Stomach smooth muscle (tissue), 2 donors: Measurements from ENCODE around the gene LRRC32.

Experiments
- H3K27ac ChIP-seq: one replicate; pipeline ENCODE4 v1.7.0; 2013; ENCODE audit warnings: mild to moderate bottlenecking, low read length, inconsistent platforms
- H3K27me3 ChIP-seq, 2 donors: one replicate each; pipeline ENCODE4 v1.7.0; 2013; ENCODE audit warnings: low read length in 2 of 2; ENCODE audit not compliant: insufficient read depth in 2 of 2, control insufficient read depth in 1 of 2
- H3K36me3 ChIP-seq, 2 donors: one replicate each; pipeline ENCODE4 v1.7.0; 2013; ENCODE audit warnings: low read length in 2 of 2; ENCODE audit not compliant: control insufficient read depth in 2 of 2, insufficient read depth in 2 of 2
- H3K4me1 ChIP-seq: one replicate; pipeline ENCODE4 v1.7.0; 2013; ENCODE audit warnings: low read length; ENCODE audit not compliant: control insufficient read depth, insufficient read depth
- H3K4me3 ChIP-seq, 2 donors: one replicate each; pipeline ENCODE4 v1.7.0; 2013; ENCODE audit warnings: low read length in 2 of 2
- H3K9ac ChIP-seq, 2 donors: one replicate each; pipeline ENCODE4 v1.7.0; 2013; ENCODE audit warnings: low read length in 2 of 2, mild to moderate bottlenecking in 1 of 2
- H3K9me3 ChIP-seq, 2 donors: one replicate each; pipeline ENCODE4 v1.7.0; 2013; ENCODE audit warnings: low read length in 2 of 2; ENCODE audit not compliant: control insufficient read depth in 2 of 2
- donor health status: healthy.
- donor health status: Pancreatic carcinoma.

The LRRC32 gene

DNA sequence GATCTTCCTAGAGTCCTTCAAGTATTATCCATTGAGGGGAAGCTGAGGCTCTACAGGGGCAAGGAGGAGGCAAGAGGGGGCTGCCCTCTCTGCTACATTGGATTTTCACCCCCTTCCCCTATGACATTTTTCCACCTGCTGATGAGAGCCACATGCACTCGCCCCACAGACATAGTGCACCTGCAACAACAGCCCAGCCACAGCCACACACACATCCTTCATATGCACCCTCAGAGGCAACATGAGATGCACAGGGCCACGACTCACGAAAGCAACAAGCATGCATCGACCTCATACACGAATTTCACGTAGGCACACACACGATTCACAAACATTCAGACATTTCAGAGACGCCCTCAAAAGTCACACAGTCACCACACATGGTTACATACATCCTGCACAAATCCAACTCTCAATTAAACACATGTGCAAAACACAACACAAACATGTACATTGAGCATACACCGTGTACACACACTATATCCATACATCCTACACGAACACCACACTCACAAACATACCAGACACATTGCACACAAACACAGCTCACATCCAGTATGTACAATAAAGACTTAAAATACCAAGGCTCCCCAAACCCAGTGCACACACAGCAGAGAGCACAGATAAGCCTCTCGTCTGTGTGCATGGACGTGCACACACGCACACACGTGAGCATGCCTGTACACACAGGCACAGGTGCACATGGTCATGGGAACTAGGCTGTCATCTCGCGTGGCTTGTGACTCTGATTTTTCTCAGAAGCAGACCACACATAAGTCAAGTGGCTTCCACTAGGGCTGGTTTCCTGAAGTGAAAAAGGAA is 6.3 kb upstream of the LRRC32 start:
- Histone ChIP-seq H3K4me1 (peaks cover 22% of the 10 kb centered on the region), H3K27ac (no peak overlapping the region), H3K9ac (no peak overlapping the region)

DNA sequence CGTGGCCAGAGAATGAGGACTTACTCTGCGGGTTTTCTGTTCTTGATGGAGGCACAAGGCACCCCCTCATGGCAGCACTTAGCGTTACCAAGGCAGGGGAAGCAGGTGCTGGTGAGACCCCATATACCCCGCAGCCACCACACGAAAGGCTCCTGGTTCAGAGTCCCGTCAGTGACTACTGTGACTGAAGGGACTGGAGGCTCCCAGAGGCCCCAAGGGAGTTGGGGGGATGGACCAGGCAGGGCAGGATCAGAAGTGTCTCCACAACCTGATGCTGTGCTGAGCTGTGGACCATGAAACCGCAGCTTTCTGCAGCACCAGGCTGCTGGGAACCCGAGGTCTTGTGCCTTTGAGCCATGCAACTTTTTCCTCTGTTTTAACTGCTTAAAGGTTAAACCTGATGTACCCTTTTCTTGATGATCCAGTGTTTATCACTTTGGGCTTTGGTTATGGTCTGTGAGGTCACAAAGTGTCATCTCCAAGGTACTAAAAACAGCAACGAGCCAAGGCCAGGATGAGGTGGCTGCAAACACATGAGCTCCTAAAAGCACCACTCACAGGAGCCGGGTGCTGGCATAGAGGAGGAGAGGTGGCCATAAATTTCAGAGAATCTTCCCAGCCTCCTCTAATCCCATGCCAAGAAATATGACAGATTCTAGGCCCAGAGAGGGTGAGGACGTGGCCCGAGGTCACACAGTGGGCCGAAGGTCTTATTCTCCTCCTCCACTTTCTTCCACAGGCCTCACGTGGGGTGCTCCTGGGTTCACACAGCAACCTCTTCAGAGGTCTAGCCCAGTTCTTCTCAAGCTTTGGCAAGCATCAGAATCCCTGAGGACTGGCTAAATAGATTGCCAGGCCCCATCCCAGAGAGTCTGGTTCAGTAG is 4.2 kb upstream of the LRRC32 start:
- Histone ChIP-seq H3K4me3 (no peak overlapping the region), H3K4me1 (peaks cover 23% of the 10 kb centered on the region), H3K27me3 (peaks cover 3 to 18% of the 10 kb centered on the region in 2 donors), H3K27ac (no peak overlapping the region), H3K36me3 (no peaks in the 10 kb centered on the region), H3K9me3 (no peaks in the 10 kb centered on the region), H3K9ac (no peak overlapping the region)

More for the DNA sequence above, 6.3 kb upstream of the LRRC32 start:
- no peaks in the 10 kb centered on the region for H3K36me3 ChIP-seq
- no peak overlapping the region for H3K4me3 ChIP-seq
- H3K27me3 ChIP-seq = peaks cover 0 to 5% of the 10 kb centered on the region in 2 donors
- no peaks in the 10 kb centered on the region for H3K9me3 ChIP-seq

DNA sequence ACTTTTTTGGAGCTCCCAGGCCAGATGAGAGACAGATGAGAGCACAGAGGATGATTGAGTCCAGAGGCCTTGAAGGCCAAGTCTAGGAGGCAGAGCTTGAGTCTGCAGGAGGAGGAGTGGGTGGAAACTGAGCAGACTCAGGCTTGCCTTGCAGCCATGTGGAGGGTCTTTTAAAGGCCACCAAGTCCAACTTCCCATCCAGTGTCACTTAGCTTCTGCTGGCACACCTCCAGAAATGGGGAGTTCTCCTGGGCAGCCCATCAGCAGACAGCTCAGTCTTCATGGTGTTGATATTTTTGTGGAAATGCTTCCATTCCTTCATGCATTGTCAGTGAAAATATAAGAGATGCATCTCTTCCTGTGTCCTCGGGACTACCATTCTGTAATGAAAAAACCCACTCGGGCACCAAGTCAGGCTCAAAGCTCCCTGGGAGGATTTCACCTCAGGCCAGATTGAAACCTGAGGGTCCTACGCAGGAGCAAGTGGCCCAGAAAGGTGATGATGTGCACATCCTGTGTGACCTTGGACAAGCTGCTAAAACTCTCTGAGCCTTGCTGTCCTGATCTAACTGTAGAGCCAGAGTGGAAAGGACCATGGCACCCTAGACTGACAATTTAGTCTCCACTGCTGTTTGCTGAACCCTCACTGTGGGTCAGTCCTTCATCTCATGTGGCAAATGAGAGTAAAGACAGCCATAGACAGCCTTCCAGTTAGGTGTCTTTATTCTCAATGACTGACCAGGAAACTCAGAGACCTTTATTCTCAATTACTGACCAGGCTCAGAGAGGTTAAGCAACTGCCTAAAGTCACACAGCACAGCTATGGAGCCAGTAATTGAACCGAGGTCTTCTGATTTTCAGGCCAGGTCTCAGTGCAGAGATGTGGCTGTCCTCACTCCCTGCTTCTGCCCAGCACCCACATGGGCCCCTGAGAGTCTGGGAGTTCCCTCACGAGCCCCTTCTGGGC is 2.9 kb upstream of the LRRC32 start:
- Histone ChIP-seq H3K36me3 (no peaks in the 10 kb centered on the region), H3K27me3 (peaks cover 9 to 22% of the 10 kb centered on the region in 2 donors), H3K9me3 (no peaks in the 10 kb centered on the region), H3K9ac (no peak overlapping the region), H3K4me1 (peaks cover 27% of the 10 kb centered on the region), H3K27ac (no peak overlapping the region), H3K4me3 (no peak overlapping the region)

DNA sequence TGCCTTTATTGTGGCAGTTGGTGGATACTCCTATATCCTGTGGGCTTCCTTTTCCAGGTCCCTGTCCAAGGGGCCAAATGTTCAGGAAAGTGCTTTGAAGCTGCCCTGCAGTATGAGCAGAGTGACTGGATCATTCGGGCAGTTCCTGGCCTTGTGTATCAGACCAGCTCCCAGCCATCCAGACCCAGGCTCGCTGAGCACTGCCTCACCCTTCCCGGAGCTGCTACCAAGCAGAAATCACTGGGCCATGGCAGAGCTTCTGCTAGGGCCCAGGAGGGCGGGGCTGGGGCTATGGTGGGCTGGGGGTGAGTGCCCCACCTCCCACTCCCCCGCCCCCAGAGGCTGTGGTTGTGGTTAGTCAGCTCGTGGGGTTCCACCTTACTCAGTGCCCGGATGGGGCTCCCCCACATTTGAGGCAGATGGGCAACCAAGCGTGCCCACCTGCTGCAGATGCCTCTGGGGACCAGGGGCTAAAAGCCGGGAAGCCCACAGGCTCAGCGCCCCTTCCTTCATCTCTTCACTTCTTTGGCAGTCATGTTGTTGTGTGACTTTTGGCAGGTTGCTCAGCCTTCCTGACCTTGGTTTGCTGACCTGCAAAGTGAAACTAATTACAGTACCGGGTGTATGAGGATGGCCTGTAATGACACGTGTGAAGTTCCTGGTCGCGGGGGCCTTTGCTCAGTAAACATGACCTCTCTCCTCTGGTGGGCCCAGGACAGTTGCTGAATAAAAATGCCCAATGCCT is 2.1 kb upstream of the LRRC32 start:
- peaks cover 9 to 22% of the 10 kb centered on the region in 2 donors for H3K27me3 ChIP-seq
- H3K9me3 ChIP-seq = no peaks in the 10 kb centered on the region
- no peak overlapping the region for H3K27ac ChIP-seq
- no peaks in the 10 kb centered on the region for H3K36me3 ChIP-seq
- H3K4me1 ChIP-seq = peaks cover 24% of the 10 kb centered on the region
- H3K9ac ChIP-seq = no peak overlapping the region
- H3K4me3 ChIP-seq = no peak overlapping the region

DNA sequence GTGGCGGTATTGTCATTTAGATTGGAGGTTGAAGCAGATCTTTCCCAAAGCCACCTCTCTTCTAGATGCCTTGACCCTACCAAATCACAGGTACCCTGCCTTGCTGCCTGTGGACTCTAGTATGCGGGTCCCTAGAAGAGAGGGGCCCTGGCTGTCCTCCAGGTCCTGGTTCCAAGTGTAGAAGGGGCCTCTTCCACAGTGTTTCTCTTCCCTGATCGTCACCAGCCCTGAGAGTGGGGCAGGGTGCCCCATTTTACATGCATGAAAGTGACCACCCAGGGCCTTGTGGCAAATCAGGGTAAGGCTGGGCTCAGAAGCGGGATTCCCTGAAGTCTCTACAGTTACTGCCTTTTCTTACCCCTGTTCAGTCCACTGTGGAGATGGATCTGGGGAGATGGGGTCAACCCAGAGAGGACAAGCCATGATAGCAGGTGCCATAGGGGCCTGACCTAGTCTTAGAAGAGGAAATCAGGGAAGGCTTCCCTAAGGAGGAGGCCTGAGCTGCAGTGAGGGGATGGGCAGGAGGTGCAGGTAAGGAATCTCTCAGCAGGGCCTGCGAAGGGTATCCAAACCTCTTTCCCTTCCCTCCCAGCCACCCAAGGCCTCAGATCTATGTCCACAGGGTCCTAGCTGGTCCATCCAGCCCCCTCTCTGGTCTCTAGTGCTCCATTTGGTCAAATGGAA is 1.2 kb upstream of the LRRC32 start:
- no peak overlapping the region for H3K9ac ChIP-seq
- H3K27ac ChIP-seq = no peak overlapping the region
- peaks cover 9 to 22% of the 10 kb centered on the region in 2 donors for H3K27me3 ChIP-seq
- H3K4me3 ChIP-seq = no peak overlapping the region
- peaks cover 17% of the 10 kb centered on the region for H3K4me1 ChIP-seq
- H3K36me3 ChIP-seq = no peaks in the 10 kb centered on the region
- no peaks in the 10 kb centered on the region for H3K9me3 ChIP-seq

DNA sequence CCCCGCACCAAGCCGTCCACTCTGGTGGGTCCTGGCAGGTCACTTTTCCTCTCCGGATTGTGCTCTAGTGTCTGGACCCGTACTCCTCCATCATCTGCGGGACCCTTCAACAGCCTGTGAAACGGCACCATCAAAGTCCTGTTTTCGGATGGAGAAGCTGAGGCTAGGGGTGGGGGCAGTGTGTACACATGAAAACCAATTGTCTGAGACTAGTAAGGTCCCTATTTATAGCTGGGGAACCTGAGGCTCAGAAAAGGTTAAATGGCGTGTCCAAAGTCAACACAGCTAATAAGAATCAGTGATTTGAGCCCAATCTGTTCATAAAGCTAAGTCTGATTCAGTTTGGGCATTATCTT is 668 bp upstream of the LRRC32 start:
- Histone ChIP-seq H3K27ac (no peak overlapping the region), H3K9ac (no peak overlapping the region), H3K4me1 (peaks cover 17% of the 10 kb centered on the region), H3K27me3 (peaks cover 9 to 22% of the 10 kb centered on the region in 2 donors), H3K9me3 (no peaks in the 10 kb centered on the region), H3K36me3 (no peaks in the 10 kb centered on the region), H3K4me3 (peak overlapping the region; percentile 7 to 69)

DNA sequence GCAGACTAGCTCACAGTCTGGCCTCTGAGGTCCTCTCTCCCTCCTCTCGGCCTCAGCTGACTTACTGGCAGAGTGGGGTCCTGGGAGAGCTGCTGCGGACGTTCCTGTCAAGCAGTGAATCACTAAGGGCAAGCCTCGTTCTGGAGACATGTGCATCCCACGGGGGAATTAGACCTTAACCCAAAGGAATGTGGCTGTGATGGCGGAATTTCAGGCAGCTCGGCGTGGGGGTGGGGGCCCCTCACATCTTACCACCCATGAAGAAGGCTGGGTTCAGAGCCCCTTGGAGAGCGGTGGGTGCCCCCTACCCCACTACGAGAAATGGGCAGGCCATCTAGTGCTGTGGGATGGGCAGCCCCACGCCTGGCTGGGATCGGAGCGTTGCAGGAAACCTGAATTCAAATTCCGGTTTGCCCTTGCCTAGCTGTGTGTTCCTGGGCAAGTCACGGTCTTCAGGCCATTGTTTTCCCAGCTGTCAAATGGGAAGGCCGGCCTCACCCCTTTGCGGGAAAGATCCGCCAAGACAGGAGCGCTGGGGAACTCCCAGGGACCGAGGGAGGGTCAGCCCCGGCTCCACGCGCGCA is 554 bp downstream of the LRRC32 start:
- peak overlapping the region; percentile 24 for H3K27ac ChIP-seq
- H3K4me3 ChIP-seq = peak overlapping the region; percentile 33 to 69
- H3K4me1 ChIP-seq = peaks cover 21% of the 10 kb centered on the region
- H3K9ac ChIP-seq = peak overlapping the region in 1 of 2 donors; percentile 47
- H3K27me3 ChIP-seq = peaks cover 9 to 25% of the 10 kb centered on the region in 2 donors
- no peaks in the 10 kb centered on the region for H3K36me3 ChIP-seq
- no peaks in the 10 kb centered on the region for H3K9me3 ChIP-seq

DNA sequence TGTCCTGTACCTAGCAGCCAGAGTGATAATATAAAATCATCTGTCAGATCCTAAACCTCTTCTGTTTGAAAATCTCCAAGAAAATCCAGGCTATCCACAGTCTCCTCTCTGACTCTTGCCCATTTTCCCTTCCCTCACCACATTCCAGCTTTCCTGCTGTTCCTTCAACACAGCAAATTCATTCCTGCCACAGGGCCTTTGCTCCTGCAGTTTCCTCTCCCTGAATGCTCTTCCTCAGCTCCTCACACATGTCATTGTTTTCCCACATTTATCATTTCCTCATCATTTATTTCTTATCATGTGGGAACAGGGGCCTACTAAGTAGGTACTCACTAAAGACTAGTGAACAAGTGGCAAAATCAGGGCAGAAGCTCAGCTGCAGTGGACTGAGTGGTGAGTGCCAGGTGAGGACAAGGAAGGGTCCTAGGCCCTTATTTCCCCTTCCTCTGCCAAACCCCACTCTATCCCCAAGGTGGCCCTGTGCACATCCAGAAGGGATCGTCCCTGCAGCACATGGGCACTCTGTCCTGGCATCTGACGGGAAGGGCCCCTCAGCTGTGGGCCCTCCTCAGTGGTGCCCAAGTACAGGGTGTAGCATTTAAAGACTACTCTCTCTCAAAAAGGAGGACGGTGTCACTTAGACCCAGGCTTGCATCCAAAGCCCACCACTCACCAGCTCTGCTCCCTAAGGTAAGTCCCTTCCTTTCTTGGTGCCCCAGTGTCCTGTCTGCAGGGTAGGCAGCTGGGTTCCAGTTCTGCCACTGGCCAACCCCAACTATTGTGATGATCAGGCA is 2.0 kb downstream of the LRRC32 start:
- H3K4me1 ChIP-seq = peaks cover 23% of the 10 kb centered on the region
- H3K27ac ChIP-seq = peak overlapping the region; percentile 1
- H3K27me3 ChIP-seq = peaks cover 9 to 28% of the 10 kb centered on the region in 2 donors
- H3K4me3 ChIP-seq = peak overlapping the region in 1 of 2 donors; percentile 69
- no peaks in the 10 kb centered on the region for H3K36me3 ChIP-seq
- peak overlapping the region in 1 of 2 donors; percentile 21 for H3K9ac ChIP-seq
- no peaks in the 10 kb centered on the region for H3K9me3 ChIP-seq
